HG03575 (cell line): Measurements from ENCODE around the gene ZSCAN9.

Experiments used
- ATAC-seq: cut with Tn5 transposase; IDR thresholded peaks from one replicate; pipeline ENCODE4 v1.9.1; 2021; ENCODE audit not compliant: unreplicated experiment, insufficient number of reproducible peaks, low FRiP score; ENCODE audit errors: extremely low read depth

Gene ZSCAN9

DNA sequence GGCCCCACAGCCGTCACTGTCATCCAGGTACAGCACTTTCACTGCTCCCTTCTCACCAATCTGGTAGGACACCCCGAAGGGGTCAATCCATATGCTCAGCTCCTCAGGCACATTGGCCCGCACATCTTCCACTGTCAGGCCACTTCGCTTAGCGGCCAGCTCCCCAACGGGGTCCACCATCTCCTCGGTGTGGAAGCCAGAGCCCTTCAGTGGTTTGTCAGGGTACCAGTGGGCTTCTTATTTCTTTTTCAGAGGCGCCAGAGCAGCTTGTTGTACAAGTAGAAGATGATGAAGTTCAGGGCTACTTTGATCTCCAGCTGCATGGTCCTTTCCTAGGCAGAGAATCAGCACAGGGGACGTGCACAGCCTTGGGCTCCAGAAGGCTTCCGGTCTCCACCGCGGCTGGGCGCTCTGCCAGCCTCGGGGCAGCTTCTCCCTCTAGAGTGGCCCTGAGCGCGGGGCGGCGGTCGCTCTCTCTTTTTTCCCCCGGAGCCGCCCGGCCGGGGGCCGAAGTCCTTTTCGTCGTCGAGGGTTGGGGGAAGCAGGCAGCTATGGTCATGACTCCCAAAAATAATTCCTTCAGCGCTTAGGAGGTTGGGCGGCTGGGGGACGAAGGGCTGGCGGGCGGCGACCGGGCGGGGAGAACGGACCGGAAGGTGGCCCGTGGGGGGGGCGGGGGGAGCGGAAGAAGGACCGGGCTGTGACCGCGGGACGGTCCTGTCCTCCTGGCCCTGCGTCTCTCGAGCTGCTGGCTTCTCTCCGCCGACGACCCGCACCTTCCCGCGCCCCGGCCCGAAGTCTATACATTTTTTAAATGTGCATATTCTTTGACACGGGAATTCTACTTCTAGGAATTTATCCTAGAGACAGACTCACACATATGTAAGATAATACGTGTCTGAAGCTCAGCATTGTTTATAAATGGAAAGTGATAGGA lies 6.5 kb upstream of the ZSCAN9 start:
- ATAC-seq = no peak

DNA sequence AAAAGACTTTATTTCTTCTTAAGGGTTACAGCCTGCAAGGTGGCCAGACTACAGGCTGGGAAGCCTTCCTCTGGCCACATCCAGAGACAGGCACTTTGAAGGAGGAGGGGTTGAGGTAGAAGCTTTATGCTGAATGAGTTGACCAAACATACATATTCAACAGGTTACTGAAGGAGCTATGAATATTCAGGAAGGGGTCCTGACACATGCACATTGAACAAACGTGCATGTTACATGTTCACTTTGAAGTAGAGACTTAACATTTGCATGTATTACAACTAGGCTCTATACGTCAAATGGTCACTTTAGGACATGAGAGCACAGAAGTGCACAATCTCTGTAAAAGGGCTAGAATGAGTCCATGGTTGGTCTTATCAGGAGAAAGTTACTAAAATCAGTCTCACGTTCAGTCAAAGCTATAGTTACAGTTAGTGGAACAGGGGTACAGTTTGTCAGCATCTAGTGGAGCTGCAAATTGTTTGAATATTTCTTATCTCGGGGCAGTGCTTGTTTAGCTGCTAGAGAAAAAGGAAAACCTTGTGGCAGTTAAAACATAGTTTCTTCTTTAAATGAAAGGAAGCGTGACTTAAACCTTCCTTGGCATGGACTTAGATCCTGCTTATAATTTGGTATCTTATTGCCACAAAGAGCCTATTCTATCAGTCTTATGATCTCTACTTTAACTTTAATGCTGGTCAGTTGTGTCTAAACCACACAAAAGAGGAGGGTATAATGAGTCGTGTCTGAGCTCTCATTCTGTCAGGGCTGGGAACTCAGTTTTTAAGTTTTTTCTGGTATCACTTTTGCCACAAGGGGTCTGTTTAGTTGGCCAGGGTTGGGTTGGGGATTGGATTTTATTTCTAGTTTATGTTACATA lies 4.6 kb upstream of the ZSCAN9 start:
- no peak for ATAC-seq

- no peak for ATAC-seq
Observed at GRCh38 chr6:28224131-28225055, 682 bp upstream of the ZSCAN9 start.

- no peak for ATAC-seq
Observed at GRCh38 chr6:28226460-28226859, 1.4 kb downstream of the ZSCAN9 start.

DNA sequence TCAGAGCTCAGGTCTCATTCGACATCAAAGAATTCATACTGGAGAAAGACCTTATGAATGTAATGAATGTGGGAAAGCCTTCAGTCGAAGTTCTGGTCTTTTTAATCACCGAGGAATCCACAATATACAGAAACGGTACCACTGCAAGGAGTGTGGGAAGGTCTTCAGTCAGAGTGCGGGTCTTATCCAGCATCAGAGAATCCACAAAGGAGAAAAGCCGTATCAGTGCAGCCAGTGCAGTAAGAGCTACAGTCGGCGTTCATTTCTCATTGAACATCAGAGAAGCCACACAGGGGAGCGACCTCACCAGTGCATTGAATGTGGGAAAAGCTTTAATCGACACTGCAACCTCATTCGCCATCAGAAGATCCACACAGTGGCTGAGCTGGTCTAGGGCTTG lies 7.7 kb downstream of the ZSCAN9 start:
- no peak for ATAC-seq

DNA sequence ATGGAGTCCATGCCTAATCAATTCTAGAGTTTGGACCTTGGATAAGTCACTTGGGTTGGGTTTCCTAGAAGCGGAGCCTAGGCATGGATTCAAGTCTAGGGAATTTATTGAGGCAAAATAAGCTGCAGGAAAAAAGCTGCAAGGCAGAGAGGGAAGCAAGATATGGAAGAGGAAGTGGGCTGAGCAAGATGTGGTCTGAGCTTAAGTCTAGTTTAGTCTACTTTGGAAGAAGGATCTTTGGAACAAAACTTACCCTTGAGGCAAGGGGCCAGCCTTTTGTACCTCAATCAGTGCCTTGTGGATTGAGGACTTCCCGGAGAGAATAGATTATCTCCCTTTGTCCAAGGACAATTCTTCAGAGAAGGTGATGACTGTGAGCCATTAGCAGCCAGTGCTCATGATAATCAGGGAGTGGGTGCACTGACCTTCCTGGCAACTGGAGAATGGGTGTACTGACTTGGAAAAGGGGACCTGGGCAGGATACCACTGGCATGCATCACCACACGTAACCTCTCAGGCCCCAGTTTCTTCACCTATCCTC lies 10.9 kb downstream of the ZSCAN9 start:
- no peak for ATAC-seq

DNA sequence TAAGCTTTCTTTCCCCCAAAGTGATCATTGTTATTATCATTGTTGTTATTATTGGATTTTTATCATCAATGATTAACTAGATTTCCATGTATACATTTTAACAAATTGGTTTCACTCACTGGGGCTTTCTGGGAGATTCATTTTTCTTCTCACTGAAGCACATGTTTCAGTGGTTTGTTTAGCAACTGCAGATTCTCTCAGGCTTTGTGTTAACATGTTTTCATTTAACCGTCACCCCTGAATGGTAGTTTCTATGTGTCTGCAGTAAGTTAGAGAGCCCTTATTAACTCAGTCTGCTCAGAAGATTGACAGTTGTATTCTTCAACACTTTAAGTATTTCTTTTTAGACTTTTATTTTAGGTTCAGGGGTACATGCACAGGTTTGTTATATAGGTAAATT lies 14.6 kb downstream of the ZSCAN9 start:
- ATAC-seq = no peak

GRCh38 chr6:28240471-28240870 lies 15.4 kb downstream of the ZSCAN9 start:
- no peak for ATAC-seq

DNA sequence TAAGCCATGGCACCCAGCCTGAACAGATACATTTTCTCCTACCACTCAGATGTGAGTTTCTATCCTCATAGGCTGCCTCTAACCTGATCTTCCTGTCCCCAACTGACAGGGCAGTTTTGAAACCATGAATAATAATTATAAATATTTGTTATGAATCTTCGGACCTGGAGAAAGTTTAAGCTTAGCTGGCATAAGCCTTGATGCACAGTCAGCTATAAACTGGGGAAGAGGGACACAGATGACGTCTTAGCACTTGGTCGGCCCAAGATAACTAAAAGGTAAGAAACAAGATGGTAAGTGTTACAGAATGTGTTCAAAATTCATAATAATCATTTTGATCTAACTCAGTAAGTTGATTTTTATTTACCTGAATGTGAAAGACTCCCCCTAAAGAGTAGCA lies 18.9 kb downstream of the ZSCAN9 start:
- no peak for ATAC-seq

GRCh38 chr6:28245206-28245941 lies 20.3 kb downstream of the ZSCAN9 start:
- ATAC-seq = no peak

DNA sequence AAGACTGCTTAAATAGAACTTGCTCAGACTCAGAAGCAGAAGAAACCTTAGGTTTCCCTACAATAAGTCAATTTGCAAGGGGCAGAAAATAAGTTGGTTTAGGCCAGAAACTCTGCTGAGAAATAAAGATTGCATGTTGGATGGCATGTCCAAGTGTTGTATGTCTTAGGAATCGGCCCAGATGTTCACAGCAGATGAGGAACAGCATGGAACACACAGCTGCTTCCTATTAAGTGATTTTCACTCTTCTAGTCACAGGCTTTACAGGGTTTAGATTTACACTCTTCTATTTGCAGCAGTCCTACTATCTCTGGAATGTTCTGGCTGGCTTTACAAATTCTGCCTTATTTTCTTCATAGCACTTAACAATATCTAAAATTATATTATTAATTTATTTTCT lies 23.8 kb downstream of the ZSCAN9 start:
- no peak for ATAC-seq

DNA sequence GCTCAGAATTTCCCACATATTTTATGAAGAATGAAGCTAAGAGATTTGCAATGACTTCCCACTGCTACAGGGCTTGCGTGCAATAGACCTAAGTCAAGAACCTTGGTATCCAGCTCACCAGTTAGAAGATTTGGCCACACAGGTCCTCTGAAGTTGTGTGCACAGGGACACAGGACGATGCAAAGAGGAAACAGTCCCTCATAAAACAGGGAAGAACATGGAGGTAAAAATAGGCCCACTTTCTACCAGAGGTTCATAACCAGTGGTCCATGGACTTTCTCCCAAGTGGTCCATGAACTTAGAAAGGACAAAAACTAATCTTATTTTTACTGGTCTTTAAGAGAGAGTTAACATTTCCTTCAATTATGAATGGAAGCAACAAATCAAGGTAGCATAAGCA lies 25.7 kb downstream of the ZSCAN9 start:
- no peak for ATAC-seq

GRCh38 chr6:28251661-28252008 lies 26.6 kb downstream of the ZSCAN9 start:
- ATAC-seq = no peak

- no peak for ATAC-seq
Observed at GRCh38 chr6:28252009-28252975, 27.2 kb downstream of the ZSCAN9 start, which contains the start of gene ZKSCAN4. Gene ZKSCAN4 (minus strand): TSS chr6:28252269. CDS start chr6:28251980, 289 bp downstream.

DNA sequence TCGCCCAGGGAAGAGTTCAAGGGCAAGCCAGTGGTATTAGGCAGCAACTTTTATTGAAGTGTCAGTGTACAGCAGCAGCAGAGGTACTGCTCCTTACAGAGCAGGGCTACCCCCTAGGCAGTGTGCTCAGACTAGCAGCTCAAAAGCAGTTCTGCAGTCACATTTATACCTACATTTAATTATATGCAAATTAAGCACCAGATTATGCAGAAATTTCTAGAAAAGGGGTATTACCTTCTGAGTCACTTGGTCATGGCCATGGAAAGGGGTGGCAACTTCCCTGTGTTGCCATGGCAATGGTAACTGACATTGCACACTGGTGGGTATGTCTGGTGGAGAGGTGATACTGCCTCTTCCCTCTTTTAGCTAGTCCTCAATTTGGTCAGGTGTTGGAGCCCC lies 29.0 kb downstream of the ZSCAN9 start:
- no peak for ATAC-seq

DNA sequence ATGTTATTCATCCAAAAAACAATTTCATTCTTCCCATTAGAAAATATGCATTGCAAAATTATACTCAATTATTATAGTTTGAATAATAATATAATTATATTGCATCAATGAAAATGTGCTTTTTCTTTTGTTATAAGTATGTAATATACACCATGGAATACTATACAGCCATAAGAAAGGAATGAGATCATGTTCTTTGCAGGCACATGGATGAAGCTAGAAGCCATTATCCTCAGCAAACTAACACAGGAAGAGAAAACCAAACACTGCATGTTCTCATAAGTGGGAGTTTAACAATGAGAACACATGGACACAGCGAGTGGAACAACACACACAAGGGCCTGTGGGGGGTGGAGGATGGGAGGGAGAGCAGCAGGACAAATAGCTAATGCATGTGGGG lies 32.0 kb downstream of the ZSCAN9 start:
- no peak for ATAC-seq
